Muscle of leg (tissue), 11 donors: Measurements from ENCODE around the gene KCNK16. TPM values are rescaled to one million over a fixed set of nuclear protein-coding genes. Genes with fewer than 3 reads are reported as not detected.

ENCODE experiments used
- DNase-seq: peaks from one replicate; pipeline ENCODE4 v3.0.0; 2013
- H3K27ac ChIP-seq: one replicate; pipeline ENCODE4 v1.5.1; 2013; ENCODE audit warnings: mild to moderate bottlenecking, low read length, control low read depth
- H3K27me3 ChIP-seq: one replicate; pipeline ENCODE4 v1.6.1; 2013; ENCODE audit warnings: low read length; ENCODE audit not compliant: control insufficient read depth, insufficient read depth
- H3K36me3 ChIP-seq: one replicate; pipeline ENCODE4 v1.6.1; 2013; ENCODE audit warnings: low read length; ENCODE audit not compliant: control insufficient read depth, insufficient read depth
- H3K4me1 ChIP-seq: one replicate; pipeline ENCODE4 v1.6.1; 2013; ENCODE audit warnings: low read length; ENCODE audit not compliant: control insufficient read depth, insufficient read depth
- H3K4me3 ChIP-seq: one replicate; pipeline ENCODE4 v1.5.1; 2013; ENCODE audit warnings: low read length, control low read depth
- H3K9me3 ChIP-seq: replicated peaks from 2 replicates; pipeline ENCODE4 v1.6.1; 2013; ENCODE audit warnings: low read depth, low read length; ENCODE audit not compliant: control insufficient read depth
- WGBS: methylation state at CpG from one replicate; pipeline ENCODE4 v1.1.5; 2013; ENCODE audit warnings: missing lambda C conversion rate; ENCODE audit not compliant: insufficient coverage; 5-methylcytosine and 5-hydroxymethylcytosine counted together
- polyA plus RNA-seq, 8 donors: library from polyadenylated mRNA; unstranded; fragments of 120-200 nt; gene quantifications; one replicate each; pipeline versions ENCODE4 v1.2.1 to v1.2.3, GENCODE V29; 2013; ENCODE audit warnings: inconsistent platforms in 1 of 8, low replicate concordance in 1 of 8; ENCODE audit not compliant: insufficient read length in 8 of 8, insufficient read depth in 1 of 8
- total RNA-seq: library from RNA; stranded (reverse); fragments of 120-200 nt; gene quantifications from one replicate; pipeline ENCODE4 v1.2.4, GENCODE V29; 2013

The KCNK16 gene
- total and polyA plus RNA-seq, 9 donors: 0.20 to 0.34 TPM; not detected in 7

DNA sequence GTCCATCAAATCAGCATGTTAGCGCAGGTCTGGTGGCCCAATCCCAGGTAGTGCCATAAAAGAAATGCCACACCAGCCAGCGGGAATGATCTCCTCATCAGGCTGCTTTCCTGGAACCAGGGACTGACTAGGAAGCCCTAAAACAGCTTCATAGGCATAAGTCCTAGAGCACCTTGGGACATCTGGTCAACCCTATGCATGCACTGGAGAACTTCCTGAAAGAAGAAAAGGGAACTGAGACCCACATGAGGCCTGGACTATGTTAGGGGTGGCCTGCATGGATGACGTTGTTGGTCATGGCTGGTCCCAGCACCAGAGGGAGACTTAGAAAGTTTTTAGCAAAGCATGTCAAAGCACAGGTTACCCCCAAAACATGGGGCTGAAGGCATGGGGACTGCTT is 7.6 kb upstream of the KCNK16 start:
- DNase-seq: peak; percentile 60
- Histone ChIP-seq H3K36me3 (no peaks in the 10 kb centered on the region), H3K9me3 (no peaks in the 10 kb centered on the region), H3K27ac (no peak overlapping the region), H3K4me3 (no peak overlapping the region), H3K27me3 (peaks cover 3% of the 10 kb centered on the region), H3K4me1 (no peaks in the 10 kb centered on the region)
- WGBS: 72% methylated on average over 3 of the region's 3 CpGs

DNA sequence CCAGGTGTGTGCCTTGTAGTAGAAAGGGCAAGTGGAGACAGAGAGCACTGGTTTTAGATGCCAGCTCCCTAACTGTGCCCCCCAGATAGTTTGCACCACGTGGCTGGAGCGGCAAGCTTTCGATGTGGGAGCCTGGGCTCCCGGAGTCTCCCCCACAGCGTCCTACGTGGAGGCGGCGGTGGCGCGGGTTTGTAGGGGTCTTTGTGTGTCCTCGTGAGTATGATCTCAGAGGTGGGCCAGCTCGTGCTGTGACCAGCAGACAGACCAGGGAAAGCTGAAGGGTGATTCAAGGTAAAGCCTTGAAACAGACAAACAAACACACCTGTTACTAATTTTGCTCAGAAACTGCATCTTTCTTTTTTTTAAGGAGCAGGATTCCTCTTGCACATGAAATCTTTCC is 5.6 kb upstream of the KCNK16 start:
- Histone ChIP-seq H3K36me3 (no peaks in the 10 kb centered on the region), H3K9me3 (no peaks in the 10 kb centered on the region), H3K27me3 (peaks cover 3% of the 10 kb centered on the region), H3K27ac (no peak overlapping the region), H3K4me3 (no peak overlapping the region), H3K4me1 (no peaks in the 10 kb centered on the region)
- DNase-seq: no peak
- WGBS: 77% methylated on average over 10 of the region's 12 CpGs

- no peaks in the 10 kb centered on the region for H3K4me1 ChIP-seq
- H3K27ac ChIP-seq: no peak overlapping the region
- no peaks in the 10 kb centered on the region for H3K9me3 ChIP-seq
- WGBS: 17% methylated on average over 1 of the region's 5 CpGs
- no peak for DNase-seq
- no peak overlapping the region for H3K4me3 ChIP-seq
- H3K36me3 ChIP-seq: no peaks in the 10 kb centered on the region
- peaks cover 3% of the 10 kb centered on the region for H3K27me3 ChIP-seq
These were observed 5.0 kb upstream of the KCNK16 start for GRCh38 chr6:39327507-39327906.

DNA sequence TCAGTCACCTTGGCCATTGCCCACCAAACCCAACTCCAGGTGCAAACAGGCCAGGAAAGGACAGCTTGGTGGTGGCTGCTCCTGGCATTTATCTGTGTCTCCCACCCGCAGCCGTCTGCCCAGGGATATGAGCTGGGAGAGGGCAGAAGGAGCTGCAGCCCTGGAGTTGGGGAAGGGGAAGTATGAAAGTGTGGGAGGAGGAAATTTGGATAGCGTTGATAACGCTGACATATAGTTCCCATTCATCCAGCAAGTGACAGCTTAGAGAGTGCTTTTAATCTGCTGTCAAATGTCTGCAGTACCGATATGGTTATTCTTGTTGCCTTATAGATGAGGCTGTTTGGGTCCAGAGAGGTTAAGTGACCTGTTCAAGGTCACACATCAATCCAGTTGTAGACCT is 741 bp downstream of the KCNK16 start:
- no peak for DNase-seq
- H3K36me3 ChIP-seq: no peaks in the 10 kb centered on the region
- no peak overlapping the region for H3K27ac ChIP-seq
- no peak overlapping the region for H3K4me3 ChIP-seq
- H3K4me1 ChIP-seq: no peaks in the 10 kb centered on the region
- H3K27me3 ChIP-seq: peaks cover 19% of the 10 kb centered on the region
- 72% methylated on average over 2 of the region's 5 CpGs for WGBS
- H3K9me3 ChIP-seq: no peaks in the 10 kb centered on the region

DNA sequence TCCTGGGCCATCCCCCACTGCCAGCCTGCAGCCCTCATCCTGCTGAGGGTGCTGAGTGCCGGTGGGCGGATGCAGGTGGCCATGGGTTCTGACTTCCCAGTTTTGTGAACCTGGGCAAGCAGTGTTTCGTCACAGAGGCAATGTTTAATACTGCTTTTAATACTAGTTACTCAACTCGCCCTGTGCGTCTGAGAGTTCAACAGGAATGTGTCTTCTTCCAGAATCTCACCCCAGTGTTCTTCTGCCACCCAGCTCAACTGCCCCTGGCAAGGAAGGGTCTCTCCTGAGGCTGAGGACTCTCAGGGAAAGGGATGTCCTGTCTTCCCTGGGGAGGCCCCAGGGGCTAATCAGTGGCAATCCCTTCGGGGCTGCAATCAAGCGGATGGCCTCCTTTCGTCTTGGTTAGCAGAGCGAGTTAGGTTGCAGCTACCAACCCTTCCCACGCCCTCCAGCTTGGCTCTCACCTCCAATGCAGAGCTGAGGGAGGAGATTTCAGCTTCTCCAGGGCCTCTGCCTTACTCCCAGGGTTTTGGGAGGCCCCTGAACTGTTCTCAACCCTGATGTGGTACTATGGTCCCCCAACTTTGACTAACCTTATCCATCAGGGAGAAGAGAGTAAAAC is 2.0 kb downstream of the KCNK16 start:
- WGBS: 87% methylated on average over 5 of the region's 10 CpGs
- Histone ChIP-seq H3K27ac (no peak overlapping the region), H3K9me3 (no peaks in the 10 kb centered on the region), H3K4me3 (no peak overlapping the region), H3K36me3 (no peaks in the 10 kb centered on the region), H3K4me1 (no peaks in the 10 kb centered on the region), H3K27me3 (peaks cover 28% of the 10 kb centered on the region)
- no peak for DNase-seq

DNA sequence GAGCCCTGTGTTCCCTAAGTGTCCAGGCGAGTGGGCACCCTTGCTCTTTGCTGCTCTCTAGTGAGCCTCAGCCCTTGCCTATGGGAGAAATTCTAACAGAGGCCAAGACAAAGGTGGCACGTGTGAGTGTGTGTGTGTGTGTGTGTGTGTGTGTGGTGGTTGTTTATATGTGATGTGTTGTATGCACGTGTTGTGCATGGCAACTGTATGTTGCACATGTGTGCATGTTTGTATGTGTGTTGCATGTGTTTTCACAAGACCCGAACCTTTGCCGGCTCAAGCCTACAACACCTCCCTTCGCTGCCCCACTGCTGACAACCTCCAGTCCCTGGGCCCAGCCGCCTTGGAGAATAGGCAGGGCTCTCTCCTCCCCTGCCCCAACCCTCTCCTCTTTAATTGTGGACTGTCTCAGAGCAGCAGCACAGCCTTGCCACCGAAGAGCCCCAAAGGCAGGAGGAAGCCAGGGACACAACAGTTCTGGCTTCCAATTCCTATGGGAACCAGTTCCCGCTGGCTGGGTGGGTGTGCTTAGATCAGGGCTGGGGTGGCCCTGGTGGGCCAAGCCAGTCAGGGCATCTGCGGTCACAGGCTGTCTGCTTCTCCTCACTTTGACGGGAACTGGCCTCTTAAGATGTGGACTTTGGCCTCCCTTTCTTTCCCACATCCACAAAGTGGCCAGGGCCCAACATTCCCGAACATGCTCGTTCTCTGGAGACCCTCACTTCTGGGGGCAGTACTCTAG is 2.7 kb downstream of the KCNK16 start:
- peaks cover 34% of the 10 kb centered on the region for H3K27me3 ChIP-seq
- H3K27ac ChIP-seq: no peak overlapping the region

DNA sequence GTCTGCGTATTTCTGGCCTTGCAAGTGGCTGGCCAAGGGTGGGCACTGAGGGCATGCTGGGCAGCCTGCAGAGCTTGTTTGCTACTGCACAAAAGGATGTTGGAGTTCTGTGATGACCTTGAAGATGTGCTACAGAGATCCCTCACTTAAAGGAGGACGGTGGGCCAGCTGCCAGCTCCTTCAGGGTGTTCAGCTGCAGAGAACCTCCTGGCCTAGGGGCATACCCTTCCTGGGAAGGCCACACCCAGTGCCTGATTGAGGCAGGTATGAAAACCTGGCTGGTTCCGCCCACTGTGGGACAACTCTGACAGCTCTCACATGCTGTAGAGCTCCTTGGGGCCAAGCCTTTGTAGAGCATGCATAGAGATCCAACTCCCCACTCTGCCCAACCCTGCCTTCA is 5.2 kb downstream of the KCNK16 start:
- H3K9me3 ChIP-seq: no peaks in the 10 kb centered on the region
- H3K27ac ChIP-seq: no peak overlapping the region
- peaks cover 59% of the 10 kb centered on the region for H3K27me3 ChIP-seq
- 87% methylated on average over 3 of the region's 3 CpGs for WGBS
- no peaks in the 10 kb centered on the region for H3K36me3 ChIP-seq
- H3K4me3 ChIP-seq: no peak overlapping the region
- DNase-seq: no peak
- H3K4me1 ChIP-seq: peaks cover 13% of the 10 kb centered on the region

More for the DNA sequence above, 2.7 kb downstream of the KCNK16 start:
- WGBS: 69% methylated on average over 8 of the region's 13 CpGs
- H3K4me3 ChIP-seq: no peak overlapping the region
- DNase-seq: no peak
- H3K4me1 ChIP-seq: no peaks in the 10 kb centered on the region
- no peaks in the 10 kb centered on the region for H3K36me3 ChIP-seq
- H3K9me3 ChIP-seq: no peaks in the 10 kb centered on the region

- H3K4me1 ChIP-seq: peaks cover 13% of the 10 kb centered on the region
- no peak within 1 kb of the TSS for H3K27ac ChIP-seq
- H3K27me3 ChIP-seq: peaks cover 69% of the 10 kb centered on the region
- no peaks in the 10 kb centered on the region for H3K9me3 ChIP-seq
- no peak for DNase-seq
- 9% methylated on average over 22 of the region's 28 CpGs for WGBS
- no peaks in the 10 kb centered on the region for H3K36me3 ChIP-seq
- peak within 1 kb of the TSS; percentile 19 for H3K4me3 ChIP-seq
These were observed 8.2 kb downstream of the KCNK16 start, which contains the start of gene KCNK17 for GRCh38 chr6:39314273-39314795. TSS of gene KCNK17 (minus strand) at chr6:39314419. CDS start at chr6:39314320, 99 bp downstream.

- no peaks in the 10 kb centered on the region for H3K36me3 ChIP-seq
- WGBS: under 1% methylated on average over 80 of the region's 80 CpGs
- no peak for DNase-seq
- H3K4me1 ChIP-seq: peaks cover 13% of the 10 kb centered on the region
- H3K27me3 ChIP-seq: peaks cover 67% of the 10 kb centered on the region
- H3K4me3 ChIP-seq: peak overlapping the region; percentile 19
- H3K9me3 ChIP-seq: no peaks in the 10 kb centered on the region
- no peak overlapping the region for H3K27ac ChIP-seq
These were observed 8.8 kb downstream of the KCNK16 start for GRCh38 chr6:39313526-39314272.
